ENCODE measurements around the gene ZNF32. TPM values are rescaled to one million over a fixed set of nuclear protein-coding genes. Genes with fewer than 3 reads are reported as not detected.
"Not testable (repeated sequence)": the region's sequence is repeated elsewhere in the genome, so short reads cannot be mapped to it uniquely, and the experiment has no call there.

ZNF32 gene
- total RNA-seq, 1 experiment from 2014 or later: 16.7 TPM

GRCh38 chr10:43645866-43646265 lies 2.8 kb downstream of the ZNF32 start:
- BruUV-seq (replicated peaks): no TSS peak
- H3K4me3 ChIP-seq (ENCODE audit: low read length): no peak overlapping the region; the same call in 1 of the 2 replicates
- CTCF ChIA-PET: no interaction called here
- POLR2A ChIA-PET (ENCODE audit: unreplicated experiment): no interaction called here
- peaks cover 10% of the 10 kb centered on the region; the same call in 1 of the 2 replicates for H3K4me1 ChIP-seq (ENCODE audit: insufficient read depth, low read length)
- H3F3A ChIP-seq (ENCODE audit: low read length, unreplicated experiment): no peaks in the 10 kb centered on the region
- no peak overlapping the region for H3K27ac ChIP-seq (ENCODE audit: low read length)
- peaks cover 35% of the 10 kb centered on the region for H3K36me3 ChIP-seq (ENCODE audit: low read depth, low read length)
- H4K20me1 ChIP-seq (ENCODE audit: low read length): no peaks in the 10 kb centered on the region
- ATAC-seq (no peak), DNase-seq (no peak)
- no peak overlapping the region for H2AFZ ChIP-seq (ENCODE audit: low read length)
- H3K27me3 ChIP-seq (ENCODE audit: low read length): no peaks in the 10 kb centered on the region
- no peaks in the 10 kb centered on the region for H3K79me2 ChIP-seq (ENCODE audit: low read length)
- no peak overlapping the region for H3K4me2 ChIP-seq (ENCODE audit: low read length)
- H3K9me2 ChIP-seq (replicated peaks; ENCODE audit: low read length): no peaks in the 10 kb centered on the region
- peaks cover 45% of the 10 kb centered on the region for H3K9me3 ChIP-seq (ENCODE audit: low read length)
- TF ChIP-seq EZH2 (IDR thresholded peaks at IDR 0.05; ENCODE audit: low read length, unreplicated experiment): no peak
- TF ChIP-seq, protein P1, sequence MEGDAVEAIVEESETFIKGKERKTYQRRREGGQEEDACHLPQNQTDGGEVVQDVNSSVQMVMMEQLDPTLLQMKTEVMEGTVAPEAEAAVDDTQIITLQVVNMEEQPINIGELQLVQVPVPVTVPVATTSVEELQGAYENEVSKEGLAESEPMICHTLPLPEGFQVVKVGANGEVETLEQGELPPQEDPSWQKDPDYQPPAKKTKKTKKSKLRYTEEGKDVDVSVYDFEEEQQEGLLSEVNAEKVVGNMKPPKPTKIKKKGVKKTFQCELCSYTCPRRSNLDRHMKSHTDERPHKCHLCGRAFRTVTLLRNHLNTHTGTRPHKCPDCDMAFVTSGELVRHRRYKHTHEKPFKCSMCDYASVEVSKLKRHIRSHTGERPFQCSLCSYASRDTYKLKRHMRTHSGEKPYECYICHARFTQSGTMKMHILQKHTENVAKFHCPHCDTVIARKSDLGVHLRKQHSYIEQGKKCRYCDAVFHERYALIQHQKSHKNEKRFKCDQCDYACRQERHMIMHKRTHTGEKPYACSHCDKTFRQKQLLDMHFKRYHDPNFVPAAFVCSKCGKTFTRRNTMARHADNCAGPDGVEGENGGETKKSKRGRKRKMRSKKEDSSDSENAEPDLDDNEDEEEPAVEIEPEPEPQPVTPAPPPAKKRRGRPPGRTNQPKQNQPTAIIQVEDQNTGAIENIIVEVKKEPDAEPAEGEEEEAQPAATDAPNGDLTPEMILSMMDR (conservative IDR thresholded peaks at IDR 0.05; ENCODE audit: low read depth, low read length): no peak
- TF ChIP-seq EZH2phosphoT487 (IDR thresholded peaks at IDR 0.05; ENCODE audit: borderline replicate concordance, low read length): no peak
- H3K9ac ChIP-seq (ENCODE audit: low read length): no peak overlapping the region
- intact Hi-C loops (cut with micrococcal nuclease): no loop called here

GRCh38 chr10:43644252-43644651 lies 4.4 kb downstream of the ZNF32 start:
- ATAC-seq (no peak), DNase-seq (no peak)
- Histone ChIP-seq H3K27me3 (ENCODE audit: low read length) (no peaks in the 10 kb centered on the region), H3K36me3 (ENCODE audit: low read depth, low read length) (peaks cover 35% of the 10 kb centered on the region), H2AFZ (ENCODE audit: low read length) (no peak overlapping the region), H3K9me2 (replicated peaks; ENCODE audit: low read length) (no peaks in the 10 kb centered on the region), H3F3A (ENCODE audit: low read length, unreplicated experiment) (no peaks in the 10 kb centered on the region), H3K4me3 (ENCODE audit: low read length) (no peak overlapping the region; the same call in 1 of the 2 replicates), H4K20me1 (ENCODE audit: low read length) (no peaks in the 10 kb centered on the region), H3K27ac (ENCODE audit: low read length) (no peak overlapping the region), H3K4me2 (ENCODE audit: low read length) (no peak overlapping the region), H3K9ac (ENCODE audit: low read length) (no peak overlapping the region), H3K79me2 (ENCODE audit: low read length) (no peaks in the 10 kb centered on the region), H3K4me1 (ENCODE audit: insufficient read depth, low read length) (peaks cover 8% of the 10 kb centered on the region; the same call in 1 of the 2 replicates), H3K9me3 (ENCODE audit: low read length) (peaks cover 45% of the 10 kb centered on the region)
- TF ChIP-seq EZH2phosphoT487 (IDR thresholded peaks at IDR 0.05; ENCODE audit: borderline replicate concordance, low read length): no peak
- TF ChIP-seq, protein P1 (conservative IDR thresholded peaks at IDR 0.05; ENCODE audit: low read depth, low read length): no peak
- TF ChIP-seq EZH2 (IDR thresholded peaks at IDR 0.05; ENCODE audit: low read length, unreplicated experiment): no peak
- intact Hi-C loops (cut with micrococcal nuclease): no loop called here
- ChIA-PET POLR2A (ENCODE audit: unreplicated experiment) (no interaction called here), CTCF (no interaction called here)
- no TSS peak for BruUV-seq (replicated peaks)

DNA sequence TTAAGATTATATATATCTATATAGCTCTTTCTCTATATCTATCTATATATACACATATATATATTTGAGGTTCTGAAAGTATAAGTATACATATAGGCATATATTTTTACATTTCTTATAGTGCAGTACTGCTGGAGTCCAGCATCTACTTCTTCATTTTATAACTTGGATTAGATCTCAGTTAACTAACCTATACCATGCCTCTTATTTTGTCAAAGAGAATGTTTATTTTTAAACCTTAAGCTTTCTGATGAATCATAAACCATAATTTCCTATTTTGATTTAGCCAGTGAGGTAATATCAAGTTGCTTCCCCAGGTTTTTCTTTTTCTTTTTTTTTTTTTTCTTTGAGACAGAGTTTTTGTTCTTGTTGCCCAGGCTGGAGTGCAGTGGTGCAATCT lies 8.1 kb downstream of the ZNF32 start:
- Histone ChIP-seq H2AFZ (ENCODE audit: low read length) (no peak overlapping the region), H3K9me3 (ENCODE audit: low read length) (peaks cover 38% of the 10 kb centered on the region), H3F3A (ENCODE audit: low read length, unreplicated experiment) (no peaks in the 10 kb centered on the region), H3K9ac (ENCODE audit: low read length) (no peak overlapping the region), H3K79me2 (ENCODE audit: low read length) (no peaks in the 10 kb centered on the region), H4K20me1 (ENCODE audit: low read length) (no peaks in the 10 kb centered on the region), H3K9me2 (replicated peaks; ENCODE audit: low read length) (no peaks in the 10 kb centered on the region), H3K36me3 (ENCODE audit: low read depth, low read length) (peaks cover 25% of the 10 kb centered on the region), H3K4me2 (ENCODE audit: low read length) (no peak overlapping the region), H3K4me1 (ENCODE audit: insufficient read depth, low read length) (no peaks in the 10 kb centered on the region), H3K27me3 (ENCODE audit: low read length) (no peaks in the 10 kb centered on the region), H3K27ac (ENCODE audit: low read length) (no peak overlapping the region), H3K4me3 (ENCODE audit: low read length) (no peak overlapping the region)
- ChIA-PET POLR2A (ENCODE audit: unreplicated experiment) (no interaction called here), CTCF (interaction anchor here (0.6 kb wide), 1 partner anchor 203 kb away, joined by 4 read pairs; no protein-coding TSS in a partner anchor)
- ATAC-seq (no peak), DNase-seq (no peak)
- no TSS peak for BruUV-seq (replicated peaks)
- intact Hi-C loops (cut with micrococcal nuclease): no loop called here
- TF ChIP-seq EZH2 (IDR thresholded peaks at IDR 0.05; ENCODE audit: low read length, unreplicated experiment): no peak
- TF ChIP-seq, protein P1 (conservative IDR thresholded peaks at IDR 0.05; ENCODE audit: low read depth, low read length): no peak
- TF ChIP-seq EZH2phosphoT487 (IDR thresholded peaks at IDR 0.05; ENCODE audit: borderline replicate concordance, low read length): no peak

GRCh38 chr10:43635816-43636215 lies 12.9 kb downstream of the ZNF32 start:
- H3K27me3 ChIP-seq (ENCODE audit: low read length); H3K9ac ChIP-seq (ENCODE audit: low read length); H3K4me1 ChIP-seq (ENCODE audit: insufficient read depth, low read length); H3K27ac ChIP-seq (ENCODE audit: low read length); H3K9me3 ChIP-seq (ENCODE audit: low read length); BruUV-seq (replicated peaks); H3F3A ChIP-seq (ENCODE audit: low read length, unreplicated experiment); intact Hi-C loops (cut with micrococcal nuclease); H3K4me3 ChIP-seq (ENCODE audit: low read length); H3K4me2 ChIP-seq (ENCODE audit: low read length); H4K20me1 ChIP-seq (ENCODE audit: low read length); H2AFZ ChIP-seq (ENCODE audit: low read length); CTCF ChIA-PET; DNase-seq; H3K79me2 ChIP-seq (ENCODE audit: low read length); POLR2A ChIA-PET (ENCODE audit: unreplicated experiment); ATAC-seq; H3K9me2 ChIP-seq (replicated peaks; ENCODE audit: low read length); H3K36me3 ChIP-seq (ENCODE audit: low read depth, low read length): not testable (repeated sequence)
